ENCODE results near the gene MYH9.
"Not testable (repeated sequence)": the region's sequence is repeated elsewhere in the genome, so short reads cannot be mapped to it uniquely, and the experiment has no call there.

The MYH9 gene

GRCh38 chr22:36267896-36268485, 119.8 kb downstream of the MYH9 start:
- no peaks in the 10 kb centered on the region for H3K27me3 Mint-ChIP-seq (ENCODE audit: low read depth)
- H3K27ac Mint-ChIP-seq = no peak overlapping the region
- no peak overlapping the region for H3K4me3 Mint-ChIP-seq
- H3K36me3 Mint-ChIP-seq (ENCODE audit: low read depth) = peaks cover 30% of the 10 kb centered on the region
- DNase-seq (ENCODE audit: low spot score) = no peak
- peaks cover 5% of the 10 kb centered on the region for H3K4me1 Mint-ChIP-seq (ENCODE audit: low read depth)
- no peaks in the 10 kb centered on the region for H3K9me3 Mint-ChIP-seq

- Mint-ChIP-seq H3K36me3 (ENCODE audit: low read depth) (peaks cover 37% of the 10 kb centered on the region), H3K4me1 (ENCODE audit: low read depth) (peaks cover 5% of the 10 kb centered on the region), H3K4me3 (no peak overlapping the region), H3K9me3 (no peaks in the 10 kb centered on the region), H3K27ac (no peak overlapping the region), H3K27me3 (ENCODE audit: low read depth) (no peaks in the 10 kb centered on the region)
- DNase-seq (ENCODE audit: low spot score) = no peak
Measured at GRCh38 chr22:36267058-36267457, 120.7 kb downstream of the MYH9 start.

GRCh38 chr22:36263886-36264664, 123.7 kb downstream of the MYH9 start:
- not testable (repeated sequence) for DNase-seq (ENCODE audit: low spot score); H3K27me3 Mint-ChIP-seq (ENCODE audit: low read depth); H3K9me3 Mint-ChIP-seq; H3K4me3 Mint-ChIP-seq; H3K27ac Mint-ChIP-seq
- H3K4me1 Mint-ChIP-seq (ENCODE audit: low read depth) = peaks cover 11% of the 10 kb centered on the region
- peaks cover 54% of the 10 kb centered on the region for H3K36me3 Mint-ChIP-seq (ENCODE audit: low read depth)

GRCh38 chr22:36263216-36263673, 124.5 kb downstream of the MYH9 start:
- H3K9me3 Mint-ChIP-seq; DNase-seq (ENCODE audit: low spot score); H3K27me3 Mint-ChIP-seq (ENCODE audit: low read depth); H3K27ac Mint-ChIP-seq; H3K4me3 Mint-ChIP-seq: not testable (repeated sequence)
- Mint-ChIP-seq H3K4me1 (ENCODE audit: low read depth) (peaks cover 20% of the 10 kb centered on the region), H3K36me3 (ENCODE audit: low read depth) (peaks cover 59% of the 10 kb centered on the region)

GRCh38 chr22:36262307-36262706, 125.5 kb downstream of the MYH9 start:
- not testable (repeated sequence) for H3K4me3 Mint-ChIP-seq

GRCh38 chr22:36261675-36262074, 126.1 kb downstream of the MYH9 start:
- Mint-ChIP-seq H3K4me1 (ENCODE audit: low read depth) (peaks cover 32% of the 10 kb centered on the region), H3K36me3 (ENCODE audit: low read depth) (peaks cover 57% of the 10 kb centered on the region)
- not testable (repeated sequence) for H3K4me3 Mint-ChIP-seq; H3K27ac Mint-ChIP-seq; H3K9me3 Mint-ChIP-seq; H3K27me3 Mint-ChIP-seq (ENCODE audit: low read depth); DNase-seq (ENCODE audit: low spot score)

More at GRCh38 chr22:36262307-36262706, 125.5 kb downstream of the MYH9 start:
- not testable (repeated sequence) for H3K27ac Mint-ChIP-seq; H3K27me3 Mint-ChIP-seq (ENCODE audit: low read depth); H3K9me3 Mint-ChIP-seq; DNase-seq (ENCODE audit: low spot score)
- Mint-ChIP-seq H3K4me1 (ENCODE audit: low read depth) (peaks cover 26% of the 10 kb centered on the region), H3K36me3 (ENCODE audit: low read depth) (peaks cover 61% of the 10 kb centered on the region)

GRCh38 chr22:36259615-36260300, 128.0 kb downstream of the MYH9 start:
- Mint-ChIP-seq H3K36me3 (ENCODE audit: low read depth) (peaks cover 51% of the 10 kb centered on the region), H3K27ac (peak overlapping the region; percentile 22), H3K27me3 (ENCODE audit: low read depth) (no peaks in the 10 kb centered on the region), H3K4me3 (no peak overlapping the region), H3K4me1 (ENCODE audit: low read depth) (peaks cover 45% of the 10 kb centered on the region), H3K9me3 (no peaks in the 10 kb centered on the region)
- no peak for DNase-seq (ENCODE audit: low spot score)

- H3K4me3 Mint-ChIP-seq = peak overlapping the region; percentile 62
- DNase-seq (ENCODE audit: low spot score) = peak; percentile 33
- peak overlapping the region; percentile 88 for H3K27ac Mint-ChIP-seq
- peaks cover 52% of the 10 kb centered on the region for H3K36me3 Mint-ChIP-seq (ENCODE audit: low read depth)
- no peaks in the 10 kb centered on the region for H3K27me3 Mint-ChIP-seq (ENCODE audit: low read depth)
- no peaks in the 10 kb centered on the region for H3K9me3 Mint-ChIP-seq
- H3K4me1 Mint-ChIP-seq (ENCODE audit: low read depth) = peaks cover 49% of the 10 kb centered on the region
Measured at GRCh38 chr22:36258701-36259614, 128.8 kb downstream of the MYH9 start.

GRCh38 chr22:36257948-36258670, 129.7 kb downstream of the MYH9 start:
- peaks cover 47% of the 10 kb centered on the region for H3K4me1 Mint-ChIP-seq (ENCODE audit: low read depth)
- peaks cover 51% of the 10 kb centered on the region for H3K36me3 Mint-ChIP-seq (ENCODE audit: low read depth)
- H3K4me3 Mint-ChIP-seq = peak overlapping the region; percentile 62
- no peaks in the 10 kb centered on the region for H3K9me3 Mint-ChIP-seq
- no peaks in the 10 kb centered on the region for H3K27me3 Mint-ChIP-seq (ENCODE audit: low read depth)
- H3K27ac Mint-ChIP-seq = peak overlapping the region; percentile 88
- no peak for DNase-seq (ENCODE audit: low spot score)

GRCh38 chr22:36257308-36257707, 130.5 kb downstream of the MYH9 start:
- Mint-ChIP-seq H3K36me3 (ENCODE audit: low read depth) (peaks cover 46% of the 10 kb centered on the region), H3K4me3 (no peak overlapping the region), H3K4me1 (ENCODE audit: low read depth) (peaks cover 54% of the 10 kb centered on the region), H3K27ac (peak overlapping the region; percentile 32), H3K9me3 (no peaks in the 10 kb centered on the region), H3K27me3 (ENCODE audit: low read depth) (no peaks in the 10 kb centered on the region)
- DNase-seq (ENCODE audit: low spot score) = no peak

- Mint-ChIP-seq H3K36me3 (ENCODE audit: low read depth) (peaks cover 39% of the 10 kb centered on the region), H3K9me3 (no peaks in the 10 kb centered on the region), H3K4me1 (ENCODE audit: low read depth) (peaks cover 58% of the 10 kb centered on the region), H3K27me3 (ENCODE audit: low read depth) (no peaks in the 10 kb centered on the region), H3K4me3 (peak overlapping the region; percentile 64), H3K27ac (peak overlapping the region; percentile 51)
- no peak for DNase-seq (ENCODE audit: low spot score)
Measured at GRCh38 chr22:36256478-36256877, 131.3 kb downstream of the MYH9 start.

GRCh38 chr22:36255572-36255971, 132.2 kb downstream of the MYH9 start:
- peaks cover 58% of the 10 kb centered on the region for H3K4me1 Mint-ChIP-seq (ENCODE audit: low read depth)
- not testable (repeated sequence) for DNase-seq (ENCODE audit: low spot score); H3K9me3 Mint-ChIP-seq; H3K27me3 Mint-ChIP-seq (ENCODE audit: low read depth)
- H3K27ac Mint-ChIP-seq = peak overlapping the region; percentile 51
- peak overlapping the region; percentile 64 for H3K4me3 Mint-ChIP-seq
- peaks cover 36% of the 10 kb centered on the region for H3K36me3 Mint-ChIP-seq (ENCODE audit: low read depth)

Data from T-helper 2 cell treated with Interferon-gamma antibody and Interleukin-4, amounts not matched to agents 5 μg/mL and 100 μg/mL, for 36 hours (primary cell).